ENCODE results near the gene SPOPL. TPM values are rescaled to one million over a fixed set of nuclear protein-coding genes. Genes with fewer than 3 reads are reported as not detected.

SPOPL gene
- total RNA-seq, 2 donors from 2014 or later: 9.9 to 20.5 TPM

GRCh38 chr2:138510319-138510718 lies 8.7 kb downstream of the SPOPL start:
- H3K36me3 ChIP-seq (replicated peaks in 1 of 2; ENCODE audit: insufficient read depth in 1 of 2, low read depth in 2 of 2): no peaks in the 10 kb centered on the region
- intact Hi-C loops (cut with DNase I): no loop called here
- peaks cover 10% of the 10 kb centered on the region for H3K4me1 ChIP-seq
- H3K27me3 ChIP-seq: no peaks in the 10 kb centered on the region
- no peak overlapping the region for H3K4me3 ChIP-seq
- H3K9me3 ChIP-seq: no peaks in the 10 kb centered on the region
- WGBS, 2 donors: 93 to 98% methylated on average over 3 of the region's 3 CpGs
- TF ChIP-seq POLR2A (IDR thresholded peaks at IDR 0.05) (no peak), CTCF (IDR thresholded peaks at IDR 0.05) (no peak)
- H3K27ac ChIP-seq: no peak overlapping the region
- ATAC-seq (no peak), DNase-seq (no peak)

GRCh38 chr2:138512672-138513071 lies 11.1 kb downstream of the SPOPL start:
- peaks cover 17% of the 10 kb centered on the region for H3K4me1 ChIP-seq
- ATAC-seq: no peak
- TF ChIP-seq POLR2A (IDR thresholded peaks at IDR 0.05) (no peak), CTCF (IDR thresholded peaks at IDR 0.05) (no peak)

GRCh38 chr2:138514173-138514572 lies 12.6 kb downstream of the SPOPL start:
- Histone ChIP-seq H3K4me3 (no peak overlapping the region), H3K27ac (no peak overlapping the region), H3K4me1 (peaks cover 20% of the 10 kb centered on the region), H3K36me3 (replicated peaks in 1 of 2; ENCODE audit: insufficient read depth in 1 of 2, low read depth in 2 of 2) (no peaks in the 10 kb centered on the region), H3K9me3 (no peaks in the 10 kb centered on the region), H3K27me3 (no peaks in the 10 kb centered on the region)
- ATAC-seq (no peak), DNase-seq (no peak)
- intact Hi-C loops (cut with DNase I): no loop called here
- WGBS, 2 donors: 70 to 77% methylated on average over 3 of the region's 3 CpGs
- no peak for TF ChIP-seq POLR2A (IDR thresholded peaks at IDR 0.05)
- no peak for TF ChIP-seq CTCF (IDR thresholded peaks at IDR 0.05)

More at GRCh38 chr2:138512672-138513071, 11.1 kb downstream of the SPOPL start:
- Histone ChIP-seq H3K4me3 (no peak overlapping the region), H3K27me3 (no peaks in the 10 kb centered on the region), H3K9me3 (no peaks in the 10 kb centered on the region), H3K36me3 (replicated peaks in 1 of 2; ENCODE audit: insufficient read depth in 1 of 2, low read depth in 2 of 2) (no peaks in the 10 kb centered on the region), H3K27ac (no peak overlapping the region)
- WGBS, 2 donors: 70 to 74% methylated on average over 1 of the region's 1 CpG
- DNase-seq: no peak
- intact Hi-C loops (cut with DNase I): no loop called here

- H3K36me3 ChIP-seq (replicated peaks in 1 of 2; ENCODE audit: insufficient read depth in 1 of 2, low read depth in 2 of 2): no peaks in the 10 kb centered on the region
- ATAC-seq (no peak), DNase-seq (no peak)
- TF ChIP-seq CTCF (IDR thresholded peaks at IDR 0.05) (no peak), POLR2A (IDR thresholded peaks at IDR 0.05) (no peak)
- H3K4me3 ChIP-seq: no peak overlapping the region
- no peaks in the 10 kb centered on the region for H3K9me3 ChIP-seq
- no peaks in the 10 kb centered on the region for H3K27me3 ChIP-seq
- WGBS, 2 donors: 81 to 84% methylated on average over 3 of the region's 3 CpGs
- H3K4me1 ChIP-seq: peaks cover 20% of the 10 kb centered on the region
- no peak overlapping the region for H3K27ac ChIP-seq
- intact Hi-C loops (cut with DNase I): no loop called here
Measured at GRCh38 chr2:138515092-138515491, 13.5 kb downstream of the SPOPL start.

- ATAC-seq (peak; percentile 74), DNase-seq (no peak)
- 75 to 82% methylated on average over 3 of the region's 3 CpGs for WGBS, 2 donors
- H3K27me3 ChIP-seq: no peaks in the 10 kb centered on the region
- peaks cover 20% of the 10 kb centered on the region for H3K4me1 ChIP-seq
- H3K27ac ChIP-seq: no peak overlapping the region
- intact Hi-C loops (cut with DNase I): no loop called here
- no peak overlapping the region for H3K4me3 ChIP-seq
- H3K9me3 ChIP-seq: no peaks in the 10 kb centered on the region
- no peaks in the 10 kb centered on the region for H3K36me3 ChIP-seq (replicated peaks in 1 of 2; ENCODE audit: insufficient read depth in 1 of 2, low read depth in 2 of 2)
- TF ChIP-seq CTCF (IDR thresholded peaks at IDR 0.05) (no peak), POLR2A (IDR thresholded peaks at IDR 0.05) (no peak)
Measured at GRCh38 chr2:138516030-138516704, 14.6 kb downstream of the SPOPL start.
